GM12878 (cell line): Measurements from ENCODE around the gene ATP5F1D. TPM values are rescaled to one million over a fixed set of nuclear protein-coding genes. Genes with fewer than 3 reads are reported as not detected.

Experiments used
- ATAC-seq: fragments of 200-7000 bp; cut with Tn5 transposase; 3 replicates; pipeline ENCODE4 v1.9.1; 2020; ENCODE audit warnings: mild to moderate bottlenecking, moderate library complexity
- BruUV-seq: library from RNA; stranded (reverse); fragments of 400-500 nt; replicated peaks from 2 replicates; lab custom pipeline; 2021; lab: Mats Ljungman, UMichigan
- CTCF ChIA-PET: fragments of 300-600 bp; sonication (Branson Sonifier 250); formaldehyde crosslinking; extraction: SDS; loops from one replicate; lab custom pipeline; 2021; ENCODE audit warnings: inconsistent platforms; lab: Yijun Ruan, JAX
- POLR2A ChIA-PET: fragments of 350-600 bp; formaldehyde crosslinking; extraction: SDS; loops from one replicate; lab custom pipeline; 2021; ENCODE audit warnings: inconsistent platforms; lab: Charles Lee
- RAD21 ChIA-PET: fragments of 300-600 bp; sonication (Branson Sonifier 250); formaldehyde crosslinking; loops from one replicate; lab custom pipeline; 2023; ENCODE audit warnings: antibody characterized with exemption; ENCODE audit not compliant: unreplicated experiment; lab: Charles Lee
- SMC1A ChIA-PET: fragments of 300-600 bp; sonication (Branson Sonifier 250); formaldehyde crosslinking; loops from one replicate; lab custom pipeline; 2023; ENCODE audit not compliant: unreplicated experiment, uncharacterized antibody; lab: Charles Lee
- DNase-seq: peaks from one replicate; pipeline ENCODE4 v3.0.0-alpha.2; 2011; ENCODE audit warnings: low read depth, low spot score
- FAIRE-seq: peaks from 3 replicates; lab custom pipeline; 2011; peaks lifted over from hg19 to GRCh38; lab: Jason Lieb, UNC
- H2AFZ ChIP-seq: 2 replicates; pipeline ENCODE4 v1.6.0; 2011; ENCODE audit warnings: low read depth, low read length, control low read depth; ENCODE audit not compliant: control insufficient read depth
- H3K27ac ChIP-seq: 2 replicates; pipeline ENCODE4 v1.5.1; 2011; ENCODE audit warnings: control low read depth; ENCODE audit not compliant: control insufficient read depth, insufficient read depth
- H3K27me3 ChIP-seq, 2 experiments: replicated peaks in 1 of 2; 2 replicates each; pipeline versions ENCODE4 v1.6.0 to v1.6.1; 2011; ENCODE audit warnings: low read length in 1 of 2; ENCODE audit not compliant: control insufficient read depth in 2 of 2, insufficient read depth in 2 of 2
- H3K36me3 ChIP-seq, 2 experiments: 2 replicates each; pipeline ENCODE4 v1.5.1; 2011; ENCODE audit warnings: low read length in 1 of 2; ENCODE audit not compliant: control insufficient read depth in 2 of 2, insufficient read depth in 2 of 2
- H3K4me1 ChIP-seq: 2 replicates; pipeline ENCODE4 v1.6.1; 2011; ENCODE audit warnings: mild to moderate bottlenecking, low read length, moderate library complexity, mixed read lengths; ENCODE audit not compliant: control insufficient read depth, insufficient read depth
- H3K4me2 ChIP-seq: 2 replicates; pipeline ENCODE4 v1.6.0; 2011; ENCODE audit warnings: control low read depth; ENCODE audit not compliant: control insufficient read depth, insufficient read depth
- H3K4me3 ChIP-seq: fragments of 200-600 bp; sonication (generic); 2 replicates; pipeline ENCODE4 v1.5.1; 2016
- H3K79me2 ChIP-seq: 2 replicates; pipeline ENCODE4 v1.6.0; 2011; ENCODE audit warnings: low read length; ENCODE audit not compliant: control insufficient read depth, insufficient read depth
- H3K9ac ChIP-seq: 2 replicates; pipeline ENCODE4 v1.8.0; 2011; ENCODE audit warnings: low read length, control low read depth, mixed read lengths; ENCODE audit not compliant: control insufficient read depth, insufficient read depth
- H3K9me3 ChIP-seq: replicated peaks from 3 replicates; pipeline ENCODE4 v1.5.1; 2011; ENCODE audit warnings: mild to moderate bottlenecking, low read length; ENCODE audit not compliant: control insufficient read depth, insufficient read depth
- H4K20me1 ChIP-seq: 2 replicates; pipeline ENCODE4 v1.6.0; 2011; ENCODE audit not compliant: control insufficient read depth, insufficient read depth
- BCL11A ChIP-seq: IDR thresholded peaks from 2 replicates; pipeline ENCODE4 v1.6.1; 2011; ENCODE audit warnings: low read depth, low read length
- CEBPB ChIP-seq, 2 experiments: fragments of 150-350 bp in 1 of 2; IDR thresholded peaks; 2 replicates each; pipeline ENCODE4 v1.6.1; 2012 to 2014; ENCODE audit warnings: low read depth in 2 of 2, low read length in 2 of 2, borderline replicate concordance in 1 of 2, inconsistent platforms in 1 of 2
- FOXK2 ChIP-seq: fragments of 450-650 bp; IDR thresholded peaks from 2 replicates; pipeline ENCODE4 v1.6.1; 2017; ENCODE audit warnings: mild to moderate bottlenecking, moderate library complexity
- FOXM1 ChIP-seq: IDR thresholded peaks from 2 replicates; pipeline ENCODE4 v1.6.1; 2012; ENCODE audit warnings: low read depth, mild to moderate bottlenecking, inconsistent platforms, low read length, moderate library complexity
- GABPA ChIP-seq: IDR thresholded peaks from 2 replicates; pipeline ENCODE4 v1.6.1; 2014; ENCODE audit warnings: antibody characterized with exemption, low read depth, mild to moderate bottlenecking, inconsistent platforms
- HDAC2 ChIP-seq: fragments of 200-600 bp; sonication (generic); IDR thresholded peaks from 2 replicates; pipeline ENCODE4 v1.6.1; 2017
- HDAC6 ChIP-seq: fragments of 200-600 bp; sonication (generic); IDR thresholded peaks from one replicate; pipeline ENCODE4 v1.8.0; 2017; ENCODE audit warnings: antibody characterized with exemption; ENCODE audit not compliant: unreplicated experiment
- MTA3 ChIP-seq: IDR thresholded peaks from 2 replicates; pipeline ENCODE4 v1.6.1; 2012; ENCODE audit warnings: low read length, inconsistent platforms, borderline replicate concordance
- NR2F1 ChIP-seq: fragments of 450-650 bp; conservative IDR thresholded peaks from 2 replicates; pipeline ENCODE4 v1.6.1; 2017; ENCODE audit warnings: mild to moderate bottlenecking
- RFX5 ChIP-seq: IDR thresholded peaks from 2 replicates; pipeline ENCODE4 v1.6.1; 2011; ENCODE audit warnings: low read depth, low read length, improper control_type of control experiment
- SMAD5 ChIP-seq: IDR thresholded peaks from 2 replicates; pipeline ENCODE4 v1.6.1; 2016; ENCODE audit warnings: antibody characterized with exemption, low read depth
- SPI1 ChIP-seq: IDR thresholded peaks from 2 replicates; pipeline ENCODE4 v1.6.1; 2011; ENCODE audit warnings: low read depth, mild to moderate bottlenecking, low read length, moderate library complexity, borderline replicate concordance; ENCODE audit not compliant: insufficient read depth
- SUPT20H ChIP-seq: IDR thresholded peaks from 2 replicates; pipeline ENCODE4 v1.6.1; 2011; ENCODE audit warnings: low read depth, mild to moderate bottlenecking, low read length, moderate library complexity, borderline replicate concordance; ENCODE audit not compliant: control insufficient read depth
- TARDBP ChIP-seq: IDR thresholded peaks from 2 replicates; pipeline ENCODE4 v1.6.1; 2016; ENCODE audit warnings: borderline replicate concordance
- TCF12 ChIP-seq: IDR thresholded peaks from 2 replicates; pipeline ENCODE4 v1.6.1; 2011; ENCODE audit warnings: low read depth, mild to moderate bottlenecking, low read length
- WRNIP1 ChIP-seq: IDR thresholded peaks from 2 replicates; pipeline ENCODE4 v1.6.1; 2011; ENCODE audit warnings: low read depth, low read length, improper control_type of control experiment, borderline replicate concordance
- ZBED1 ChIP-seq: IDR thresholded peaks from 2 replicates; pipeline ENCODE4 v1.6.1; 2016; ENCODE audit warnings: borderline replicate concordance
- ZNF24 ChIP-seq: fragments of 450-650 bp; IDR thresholded peaks from 2 replicates; pipeline ENCODE4 v1.6.1; 2017; ENCODE audit warnings: antibody characterized with exemption, mild to moderate bottlenecking
- WGBS: methylation state at CpG from one replicate; pipeline ENCODE4 v1.1.6; 2016; ENCODE audit warnings: low lambda C conversion rate; ENCODE audit not compliant: insufficient replicate concordance, insufficient coverage; ENCODE audit errors: missing lambda C conversion rate; 5-methylcytosine and 5-hydroxymethylcytosine counted together
- in situ Hi-C: fragments of 300-500 bp; cut with MboI; formaldehyde crosslinking; loops from 9 replicates; pipeline ENCODE4 v1.14.3; 2018; ENCODE audit warnings: mixed read lengths
- intact Hi-C: fragments of 100-400 bp; cut with micrococcal nuclease; formaldehyde crosslinking; loops from one replicate; pipeline ENCODE4 v1.14.2; 2022; ENCODE audit not compliant: unreplicated experiment
- polyA plus RNA-seq, 11 experiments: library from polyadenylated mRNA; depleted of rRNA in 4 of 11; unstranded in 6 of 11; stranded (reverse) in 5 of 11; fragments of >200 nt; fragmentation: Nextera tagmentation in 4 of 11; fragmentation: Illumina TruSeq in 1 of 11; extraction: Ambion mirVana in 4 of 11; extraction: Trizol in 1 of 11; gene quantifications; 1 replicate in 1 of 11; 2 replicates in 10 of 11; pipeline versions ENCODE4 v1.2.1 to v1.2.3, GENCODE V29; 2011 to 2016; ENCODE audit warnings: inconsistent platforms in 2 of 11, missing spikeins in 2 of 11, low read depth in 1 of 11
- total RNA-seq, 4 experiments: library from RNA; depleted of rRNA in 3 of 4; stranded (reverse); fragments of >200 nt in 3 of 4; fragmentation: Illumina TruSeq in 1 of 4; extraction: Trizol in 1 of 4; gene quantifications; 2 replicates each; pipeline versions ENCODE4 v1.2.1 to v1.2.3, GENCODE V29; 2013 to 2021
- TF ChIP-seq, protein P1 (sequence below): fragments of 450-650 bp; IDR thresholded peaks from 2 replicates; pipeline ENCODE4 v1.6.1; 2014; ENCODE audit warnings: mild to moderate bottlenecking
- TF ChIP-seq, protein P2 (sequence below), 3 experiments: IDR thresholded peaks in 2 of 3; conservative IDR thresholded peaks in 1 of 3; 2 replicates each; pipeline ENCODE4 v1.5.1; 2011; ENCODE audit warnings: low read depth in 3 of 3, low read length in 3 of 3, mild to moderate bottlenecking in 3 of 3, control low read depth in 2 of 3, moderate library complexity in 2 of 3, inconsistent platforms in 1 of 3, mixed read lengths in 1 of 3; ENCODE audit not compliant: control insufficient read depth in 2 of 3, insufficient read depth in 1 of 3; ENCODE audit errors: extremely low read depth in 1 of 3

ATP5F1D gene
- total and polyA plus RNA-seq, 10 of the 15 experiments (the other 5 are each of a cell fraction or from before 2014, with no cell fraction given), result 7.2 to 357 (median 49.5) TPM

DNA sequence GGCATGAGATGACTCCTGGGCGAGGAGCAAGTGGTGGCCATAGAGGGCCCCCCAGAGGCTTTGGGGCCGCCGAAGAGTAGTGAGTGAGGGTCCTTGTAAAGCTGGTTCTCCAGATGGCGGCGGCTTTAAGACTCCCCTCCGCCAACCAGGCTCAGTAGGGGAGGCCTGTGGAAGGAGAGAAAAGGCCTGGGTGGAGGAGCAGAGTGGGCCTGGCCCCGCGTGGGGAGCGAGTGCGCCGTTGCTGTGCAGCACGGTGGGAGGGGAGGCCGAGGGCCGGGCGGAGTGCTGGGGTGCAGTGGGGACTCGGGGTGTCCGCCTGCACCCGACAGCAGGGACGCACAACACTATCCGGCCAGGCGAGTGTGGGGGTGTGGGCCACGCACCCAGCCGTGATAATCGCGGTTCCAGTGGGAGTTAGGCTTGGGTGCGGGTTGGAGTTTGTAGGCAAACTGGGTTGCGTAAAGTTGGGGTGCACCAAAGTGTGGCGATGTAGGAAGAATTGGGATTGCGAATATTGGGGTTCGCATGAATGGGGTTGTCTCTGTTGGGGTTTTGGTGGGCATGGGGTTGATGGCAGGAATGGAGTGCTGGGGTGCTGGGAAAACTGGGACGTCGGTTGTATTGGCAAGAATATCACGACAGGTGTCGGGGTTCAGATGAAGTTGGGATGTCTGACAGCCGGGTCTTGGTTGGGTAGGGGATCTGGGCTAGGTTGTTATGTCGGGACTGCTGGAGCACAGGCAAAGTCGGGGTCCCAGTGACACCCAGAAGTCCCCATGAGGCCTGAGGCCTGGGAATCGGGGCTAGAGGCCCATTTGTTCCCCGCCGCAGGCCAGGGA is 26.9 kb downstream of the ATP5F1D start (continued):
- TF ChIP-seq, protein P1, sequence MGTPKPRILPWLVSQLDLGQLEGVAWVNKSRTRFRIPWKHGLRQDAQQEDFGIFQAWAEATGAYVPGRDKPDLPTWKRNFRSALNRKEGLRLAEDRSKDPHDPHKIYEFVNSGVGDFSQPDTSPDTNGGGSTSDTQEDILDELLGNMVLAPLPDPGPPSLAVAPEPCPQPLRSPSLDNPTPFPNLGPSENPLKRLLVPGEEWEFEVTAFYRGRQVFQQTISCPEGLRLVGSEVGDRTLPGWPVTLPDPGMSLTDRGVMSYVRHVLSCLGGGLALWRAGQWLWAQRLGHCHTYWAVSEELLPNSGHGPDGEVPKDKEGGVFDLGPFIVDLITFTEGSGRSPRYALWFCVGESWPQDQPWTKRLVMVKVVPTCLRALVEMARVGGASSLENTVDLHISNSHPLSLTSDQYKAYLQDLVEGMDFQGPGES, result no peak
- TF ChIP-seq MTA3, result no peak
- TF ChIP-seq NR2F1, result 0 out of 2 replicates have a peak, but pooled peaks have one; percentile 45
- no peak for TF ChIP-seq FOXM1
- TF ChIP-seq TCF12, result no peak
- no peak for TF ChIP-seq SUPT20H
- TF ChIP-seq, all 136 proteins: peak for 8

DNA sequence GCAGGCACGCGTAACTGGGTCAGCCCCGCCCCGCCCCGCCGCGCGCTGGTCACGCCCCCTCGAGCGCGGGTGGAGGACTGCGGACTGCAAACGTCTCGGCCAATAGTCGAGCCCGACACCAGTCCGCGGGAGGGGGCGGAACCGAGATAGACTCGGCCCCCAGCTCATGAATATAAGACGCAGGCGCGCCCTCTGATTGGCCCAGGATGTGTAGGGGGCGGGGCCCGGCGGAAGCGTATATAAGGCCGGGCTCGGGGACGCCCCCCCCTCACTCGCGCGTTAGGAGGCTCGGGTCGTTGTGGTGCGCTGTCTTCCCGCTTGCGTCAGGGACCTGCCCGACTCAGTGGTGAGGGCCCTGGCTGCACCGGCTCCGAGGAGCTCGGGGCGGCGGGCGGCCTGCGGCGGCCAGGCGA is 27.5 kb downstream of the ATP5F1D start, which contains the start of gene CIRBP:
TSS of gene CIRBP (plus strand) at position 268 of the 413 bp plus-strand sequence. CDS start 1,602 bp downstream, outside the sequence.
- POLR2A ChIA-PET, result interaction anchor here (0.5 to 8.7 kb wide), 20 partner anchors 9 to 405 kb away, joined by 3 to 184 read pairs (median 4); partner anchors contain the start of genes ARHGAP45, ATP5F1D and SBNO2
- WGBS, result under 1% methylated on average over 39 of the region's 50 CpGs
- Histone ChIP-seq H3K36me3 (peaks cover 25 to 27% of the 10 kb centered on the region in 2 experiments), H3K4me2 (peak within 1 kb of the TSS; percentile 99), H3K9me3 (no peaks in the 10 kb centered on the region), H3K9ac (peak within 1 kb of the TSS; percentile 98), H3K4me1 (peaks cover 47% of the 10 kb centered on the region), H4K20me1 (no peaks in the 10 kb centered on the region; the same call in 1 of the 2 replicates), H2AFZ (no peak within 1 kb of the TSS; the same call in 1 of the 2 replicates), H3K79me2 (peaks cover 45% of the 10 kb centered on the region), H3K4me3 (peak within 1 kb of the TSS; percentile 98), H3K27ac (peak within 1 kb of the TSS; percentile 98), H3K27me3 (no peaks in the 10 kb centered on the region)
- RAD21 ChIA-PET, result interaction anchor here (0.5 to 5.1 kb wide), 9 partner anchors 9 to 211 kb away, joined by 3 to 336 read pairs (median 5); partner anchors contain the start of gene ATP5F1D
- SMC1A ChIA-PET, result interaction anchor here (0.6 to 7.3 kb wide), 3 partner anchors 13 to 95 kb away, joined by 3 to 172 read pairs (median 3); partner anchors contain the start of gene ATP5F1D
- intact Hi-C loops, result loop anchor here (1.0 kb wide), 1 partner anchor 9 kb away; no protein-coding TSS in a partner anchor
- DNase-seq, result peak; percentile 86
- CTCF ChIA-PET, result interaction anchor here (0.6 to 7.2 kb wide), 7 partner anchors 10 to 250 kb away, joined by 3 to 363 read pairs (median 3); partner anchors contain the start of genes ABCA7 and ATP5F1D
- in situ Hi-C loops, result loop anchor here (10.0 kb wide), 1 partner anchor 816 kb away; no protein-coding TSS in a partner anchor
- FAIRE-seq, result peak; percentile 96
- peak; percentile 70 for ATAC-seq
- BruUV-seq, result no TSS peak
- TF ChIP-seq, protein P2, sequence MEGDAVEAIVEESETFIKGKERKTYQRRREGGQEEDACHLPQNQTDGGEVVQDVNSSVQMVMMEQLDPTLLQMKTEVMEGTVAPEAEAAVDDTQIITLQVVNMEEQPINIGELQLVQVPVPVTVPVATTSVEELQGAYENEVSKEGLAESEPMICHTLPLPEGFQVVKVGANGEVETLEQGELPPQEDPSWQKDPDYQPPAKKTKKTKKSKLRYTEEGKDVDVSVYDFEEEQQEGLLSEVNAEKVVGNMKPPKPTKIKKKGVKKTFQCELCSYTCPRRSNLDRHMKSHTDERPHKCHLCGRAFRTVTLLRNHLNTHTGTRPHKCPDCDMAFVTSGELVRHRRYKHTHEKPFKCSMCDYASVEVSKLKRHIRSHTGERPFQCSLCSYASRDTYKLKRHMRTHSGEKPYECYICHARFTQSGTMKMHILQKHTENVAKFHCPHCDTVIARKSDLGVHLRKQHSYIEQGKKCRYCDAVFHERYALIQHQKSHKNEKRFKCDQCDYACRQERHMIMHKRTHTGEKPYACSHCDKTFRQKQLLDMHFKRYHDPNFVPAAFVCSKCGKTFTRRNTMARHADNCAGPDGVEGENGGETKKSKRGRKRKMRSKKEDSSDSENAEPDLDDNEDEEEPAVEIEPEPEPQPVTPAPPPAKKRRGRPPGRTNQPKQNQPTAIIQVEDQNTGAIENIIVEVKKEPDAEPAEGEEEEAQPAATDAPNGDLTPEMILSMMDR (IDR thresholded peaks at IDR 0.05 in 2 of 3, conservative IDR thresholded peaks at IDR 0.05 in 1 of 3; ENCODE audit: control insufficient read depth in 2 of 3, extremely low read depth in 1 of 3, insufficient read depth in 1 of 3, low read depth in 3 of 3, low read length in 3 of 3), result no peak
- TF ChIP-seq HDAC2 (no peak), HDAC6 (peak; percentile 98), SMAD5 (peak; percentile 99), TARDBP (0 out of 2 replicates have a peak, but pooled peaks have one; percentile 28), CEBPB (IDR thresholded peaks at IDR 0.05; ENCODE audit: borderline replicate concordance in 1 of 2, low read depth in 2 of 2, low read length in 2 of 2) (no peak), ZBED1 (no peak; the same call in 1 of the 2 replicates), WRNIP1 (no peak), BCL11A (peak; percentile 11; the same call in 1 of the 2 replicates), RFX5 (peak; percentile 25; the same call in 1 of the 2 replicates), GABPA (no peak), FOXK2 (no peak), SPI1 (no peak), ZNF24 (no peak)
